HG02938 (cell line): ENCODE results near the gene NLRP6.

Experiments used
- ATAC-seq: cut with Tn5 transposase; IDR thresholded peaks from one replicate; pipeline ENCODE4 v1.9.1; 2021; ENCODE audit warnings: mild to moderate bottlenecking, moderate library complexity; ENCODE audit not compliant: unreplicated experiment

The NLRP6 gene

DNA sequence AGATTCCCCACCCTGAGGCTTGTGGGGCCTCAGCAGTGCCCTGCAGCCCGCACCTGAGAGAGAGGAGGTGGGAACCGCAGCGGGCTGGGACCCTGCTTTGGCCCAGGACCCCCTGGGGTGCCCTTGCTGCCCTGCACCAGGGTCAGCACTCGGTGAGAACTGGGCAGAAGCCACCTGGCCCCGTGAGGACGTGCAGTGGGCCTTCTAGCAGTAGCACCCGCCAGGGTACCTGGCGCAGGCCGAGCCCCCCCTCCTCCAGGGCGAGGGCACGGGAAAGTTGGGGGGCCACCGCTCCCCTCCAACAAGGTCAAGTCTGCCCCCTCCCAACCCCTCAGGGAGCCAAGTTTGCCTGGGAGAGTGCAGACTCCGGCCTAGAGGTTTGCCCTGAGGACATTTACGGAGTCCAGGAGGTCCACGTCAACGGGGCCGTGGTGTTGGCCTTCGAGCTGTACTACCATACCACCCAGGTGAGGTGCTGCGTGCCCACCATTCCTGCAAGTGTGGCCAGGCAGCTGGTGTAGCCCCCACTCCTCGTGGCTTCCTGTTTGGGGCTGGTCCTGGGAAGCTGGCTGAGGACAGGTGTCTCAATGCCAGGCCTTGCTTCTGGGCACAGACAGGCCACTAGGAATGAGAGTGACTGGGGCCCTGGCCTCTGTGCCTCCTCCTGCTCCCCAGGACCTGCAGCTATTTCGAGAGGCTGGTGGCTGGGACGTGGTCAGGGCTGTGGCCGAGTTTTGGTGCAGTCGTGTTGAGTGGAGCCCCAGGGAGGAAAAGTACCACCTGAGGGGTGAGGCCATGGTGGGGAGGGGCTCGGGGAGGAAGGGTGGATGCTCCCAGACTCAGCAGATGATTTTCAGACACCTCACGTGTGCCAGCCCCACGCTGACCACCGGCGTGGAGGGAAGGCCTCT, 14.3 kb downstream of the NLRP6 start:
- ATAC-seq, result no peak

GRCh38 chr11:293271-293851, 15.2 kb downstream of the NLRP6 start:
- no peak for ATAC-seq

GRCh38 chr11:293852-294661, 15.8 kb downstream of the NLRP6 start:
- ATAC-seq, result no peak

DNA sequence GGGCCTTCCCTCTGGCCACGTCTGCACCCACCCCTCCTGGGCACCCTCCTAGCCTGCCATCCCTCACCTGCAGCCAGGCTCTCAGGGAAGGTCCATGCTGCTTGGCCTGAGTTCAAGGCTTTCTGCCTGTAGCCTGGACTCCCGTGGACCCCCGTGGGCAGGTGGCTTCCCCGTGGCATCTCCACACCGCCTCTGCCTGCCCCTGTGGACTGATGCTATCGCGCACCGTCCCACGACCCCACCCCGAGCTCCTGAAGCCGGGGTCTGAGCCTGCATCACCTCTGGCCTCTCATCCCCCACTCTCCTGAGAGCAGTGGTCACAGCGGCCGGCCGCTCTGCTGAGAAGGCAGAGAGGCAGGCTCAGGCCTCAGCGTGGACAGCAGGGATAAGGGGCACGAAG, 16.6 kb downstream of the NLRP6 start:
- ATAC-seq, result no peak

DNA sequence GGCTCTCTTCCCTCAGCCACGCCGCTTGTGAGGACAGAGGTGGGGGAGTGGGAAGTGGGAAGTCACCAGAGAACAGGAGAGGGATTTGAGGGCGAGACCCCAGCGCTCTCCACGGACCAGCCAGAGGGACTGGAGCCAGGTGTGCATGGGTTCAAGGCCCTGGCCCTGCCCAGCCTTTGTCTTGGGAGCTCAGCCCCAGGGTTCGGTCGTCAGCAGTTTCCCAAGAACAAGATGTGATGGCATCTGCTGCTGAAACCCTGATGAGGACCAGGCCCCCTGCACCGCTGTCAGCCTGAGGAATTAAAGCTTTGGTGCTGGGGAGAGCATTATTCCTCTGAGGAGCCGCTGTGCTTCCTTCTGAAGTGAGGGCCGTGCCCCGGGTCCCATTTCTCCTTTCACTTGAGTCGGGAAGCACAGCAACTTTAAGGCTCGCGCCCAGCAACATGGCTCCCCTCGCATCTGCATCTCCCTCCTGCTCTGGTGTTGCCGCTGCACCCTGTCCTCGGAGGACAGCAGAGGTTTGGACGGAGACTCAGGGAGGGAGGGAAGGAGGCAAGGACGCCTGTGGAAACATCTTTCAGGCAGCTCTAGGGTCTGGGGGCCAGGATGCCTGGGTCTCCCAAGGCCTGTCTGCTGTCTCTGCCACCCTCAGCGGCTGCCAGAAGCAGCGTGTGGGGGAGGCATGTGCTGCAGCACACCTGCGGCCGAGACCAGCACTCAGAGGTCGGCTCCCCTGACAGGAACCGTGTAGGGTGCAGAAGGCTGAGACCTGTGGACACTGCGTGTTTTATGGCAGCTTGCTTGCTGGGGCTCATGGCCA, 17.4 kb downstream of the NLRP6 start:
- no peak for ATAC-seq

DNA sequence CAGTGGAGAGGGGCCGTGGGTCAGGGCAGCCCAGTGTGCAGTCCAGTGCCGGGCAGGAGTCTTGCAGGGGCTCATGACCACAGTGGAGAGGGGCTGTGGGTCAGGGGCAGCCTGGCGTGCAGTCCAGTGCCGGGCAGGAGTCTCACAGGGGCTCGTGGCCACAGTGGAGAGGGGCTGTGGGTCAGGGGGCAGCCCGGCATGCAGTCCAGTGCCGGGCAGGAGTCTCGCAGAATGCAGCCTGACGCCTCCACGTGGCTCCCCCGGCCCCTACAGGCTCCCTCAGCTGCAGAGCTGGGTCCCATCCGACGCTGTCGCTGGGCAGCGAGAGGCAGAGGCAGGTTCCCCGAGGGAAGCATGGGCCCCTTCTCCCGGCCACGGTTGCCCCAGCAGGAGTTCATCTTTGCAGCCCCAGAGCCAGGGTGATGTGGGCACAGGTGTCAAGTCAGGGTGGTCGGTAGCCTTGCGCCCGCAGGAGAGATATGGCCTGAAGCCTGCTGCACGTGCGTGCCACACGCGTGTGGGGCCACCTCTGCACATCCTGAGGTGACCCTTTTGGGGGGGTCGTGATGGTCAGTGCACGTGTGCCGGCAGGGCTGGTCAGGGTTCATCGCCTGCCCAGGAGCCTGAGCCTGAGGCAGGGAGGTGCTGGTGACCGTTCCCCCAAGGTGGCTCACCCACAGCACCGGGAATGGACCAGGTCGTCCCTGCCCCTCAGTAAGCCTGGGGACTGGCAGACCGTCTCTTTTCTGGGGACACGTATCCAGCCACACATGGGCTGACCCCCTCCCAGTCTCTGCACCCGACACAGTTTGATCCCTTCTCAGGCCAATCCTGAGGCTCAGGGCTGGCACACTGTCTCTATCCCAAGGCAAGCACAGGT, 18.2 kb downstream of the NLRP6 start:
- ATAC-seq, result no peak

DNA sequence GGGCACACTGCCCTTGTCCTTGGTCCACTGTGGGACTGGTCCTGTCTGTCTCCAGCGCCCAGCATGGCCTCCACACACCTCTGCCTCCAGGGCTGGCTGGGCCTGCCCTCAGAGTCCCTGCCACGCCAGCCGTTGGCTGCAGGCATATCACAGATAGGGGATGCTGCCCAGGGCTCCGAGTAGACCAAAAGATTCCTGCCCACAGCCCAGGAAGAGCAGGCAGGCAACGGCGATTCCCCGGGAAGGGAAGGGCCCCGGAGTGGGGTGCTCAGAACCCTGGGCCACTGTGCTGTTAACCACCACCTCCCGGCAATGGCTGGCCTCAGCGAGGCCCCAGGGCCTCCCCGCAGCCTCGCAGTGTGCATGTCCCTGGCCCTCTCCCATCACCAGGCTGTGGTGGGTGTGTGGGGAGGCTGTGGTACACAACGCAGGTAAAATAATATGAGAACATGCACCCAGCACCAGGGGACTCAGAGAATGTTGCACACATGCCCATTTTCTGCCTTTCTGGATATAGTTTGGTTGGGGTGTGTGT, 18.9 kb downstream of the NLRP6 start:
- no peak for ATAC-seq

GRCh38 chr11:297586-298405, 19.6 kb downstream of the NLRP6 start:
- ATAC-seq, result no peak

DNA sequence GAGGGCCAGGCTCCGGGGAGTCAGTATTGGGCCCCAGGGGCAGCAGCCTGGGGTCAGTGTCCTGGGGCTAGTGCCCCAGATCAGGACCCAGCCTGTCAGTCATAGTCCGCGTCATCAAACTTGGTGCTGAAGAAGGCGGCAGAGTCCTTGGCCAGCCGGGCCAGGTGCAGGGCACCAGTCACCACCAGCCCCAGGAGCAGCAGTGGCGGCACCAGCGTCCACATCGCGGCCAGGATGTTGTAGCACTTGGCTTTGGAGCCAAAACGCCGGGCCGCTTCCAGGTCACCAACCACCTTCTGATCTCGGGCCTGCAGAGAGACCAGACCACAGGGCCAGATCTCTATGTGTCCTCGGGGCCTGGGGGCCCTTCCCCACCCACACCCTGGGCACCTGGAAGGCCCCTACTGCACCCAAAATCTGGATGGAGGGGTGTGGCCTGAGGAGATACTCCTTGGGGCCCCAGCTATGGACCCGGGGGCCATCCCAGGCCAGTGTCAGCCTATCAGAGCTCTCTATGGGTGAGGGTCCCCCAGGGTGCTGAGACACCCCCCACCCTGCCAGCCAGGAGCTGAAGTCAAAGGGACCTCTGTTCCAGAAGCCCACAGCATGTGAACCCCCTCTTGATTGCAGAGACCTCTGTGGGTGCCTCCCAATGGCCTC, 20.3 kb downstream of the NLRP6 start:
- no peak for ATAC-seq

- no peak for ATAC-seq
Measured at GRCh38 chr11:299081-299891, 21.1 kb downstream of the NLRP6 start, which contains the start of gene IFITM5. TSS of gene IFITM5 (minus strand) at chr11:299526. CDS start at chr11:299490, 36 bp downstream.

DNA sequence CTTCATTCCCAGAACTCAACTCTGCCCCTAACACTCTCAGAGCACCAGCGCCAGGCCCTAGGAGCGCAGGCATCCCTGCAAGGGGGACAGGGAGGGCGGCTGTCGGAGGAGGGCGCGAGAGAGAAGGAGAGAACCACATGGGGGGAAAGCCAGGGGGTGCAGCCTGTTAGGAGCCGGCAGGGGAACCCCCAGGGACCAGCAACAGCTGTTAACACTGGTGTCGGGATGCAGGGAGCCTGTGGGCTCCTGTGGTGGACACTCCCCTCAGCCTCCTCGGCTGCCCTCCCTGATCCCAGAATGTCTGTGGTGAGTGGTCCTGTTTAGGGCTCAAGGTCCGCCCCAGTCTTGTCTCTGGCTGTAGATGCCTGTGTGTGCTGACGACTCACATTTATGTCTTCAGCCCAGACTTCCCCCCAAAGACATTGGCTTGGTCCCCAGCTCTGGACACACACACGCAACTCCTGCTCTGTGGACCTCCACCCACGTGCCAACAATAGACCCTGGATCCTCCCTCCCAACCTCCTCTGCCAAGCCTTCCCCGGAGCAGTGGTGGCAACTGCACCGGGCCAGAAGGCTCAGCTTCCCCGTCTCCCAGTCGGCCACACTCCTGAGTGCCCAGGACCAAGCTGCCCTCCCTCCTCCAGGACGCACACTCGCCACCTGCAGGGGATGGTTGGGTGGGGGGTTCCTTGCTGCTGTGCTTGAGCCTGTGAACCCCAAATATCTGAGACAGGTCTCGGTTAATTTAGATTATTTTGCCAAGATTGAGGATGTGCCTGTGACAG, 21.9 kb downstream of the NLRP6 start:
- ATAC-seq, result no peak

GRCh38 chr11:303363-303762, 25.2 kb downstream of the NLRP6 start:
- ATAC-seq, result no peak

GRCh38 chr11:304061-304506, 25.9 kb downstream of the NLRP6 start:
- ATAC-seq, result no peak

DNA sequence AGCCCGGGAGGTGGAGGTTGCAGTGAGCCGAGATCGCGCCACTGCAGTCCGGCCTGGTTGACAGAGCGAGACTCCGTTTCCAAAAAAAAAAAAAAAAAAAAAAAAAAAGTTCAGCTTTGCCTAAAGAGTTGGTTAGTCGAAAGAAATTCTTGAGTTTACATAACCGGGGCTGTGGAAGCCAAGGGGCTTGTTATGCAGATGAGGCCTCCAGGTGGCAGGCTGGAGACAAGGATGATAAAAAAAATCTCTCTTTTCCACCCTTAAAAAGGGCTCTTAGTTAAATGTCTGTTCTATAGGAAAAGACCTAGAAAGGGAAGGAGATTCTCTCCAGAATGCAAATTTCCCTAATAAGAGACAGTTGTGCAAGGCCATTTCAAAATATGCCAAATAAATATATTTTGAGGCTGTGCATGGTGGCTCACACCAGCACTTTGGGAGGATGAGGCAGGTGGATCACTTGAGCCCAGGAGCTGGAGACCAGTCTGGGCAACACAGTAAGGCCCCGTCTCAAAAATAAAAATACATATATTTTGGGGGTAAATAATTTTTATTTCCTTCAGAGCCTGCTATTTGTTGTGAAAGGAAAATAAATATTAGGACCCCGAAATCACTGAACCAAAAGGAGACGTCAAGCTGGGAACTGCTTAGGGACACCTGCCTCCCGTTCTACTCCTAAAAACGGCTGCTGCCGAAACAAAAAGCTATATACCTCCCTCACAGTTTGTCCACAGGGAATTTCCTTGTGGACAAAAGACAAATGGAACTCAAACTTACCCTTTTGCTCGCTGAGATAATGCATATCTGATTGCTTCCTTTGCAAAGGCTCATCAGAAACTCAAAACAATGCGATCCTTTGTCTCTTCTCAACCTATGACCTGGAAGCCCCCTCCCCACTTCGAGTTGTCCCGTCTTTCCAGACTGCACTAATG, 27.0 kb downstream of the NLRP6 start:
- no peak for ATAC-seq

DNA sequence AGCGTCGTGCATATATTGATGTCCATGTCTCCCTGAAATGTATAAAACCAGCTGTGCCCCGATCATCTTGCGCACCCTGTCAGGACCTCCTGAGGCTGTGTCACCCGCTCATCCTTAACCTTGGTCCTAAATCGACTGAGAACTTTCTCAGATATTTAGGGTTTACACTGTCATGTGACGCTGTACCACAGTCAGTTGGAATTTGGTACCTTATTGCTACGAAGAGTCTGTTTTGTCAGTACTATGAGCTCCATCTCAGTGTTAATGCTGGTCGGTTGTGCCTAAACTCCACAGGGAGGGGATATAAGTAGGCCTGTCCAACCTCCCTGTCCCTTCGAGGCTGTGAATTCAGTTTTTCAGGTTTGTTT, 27.6 kb downstream of the NLRP6 start:
- no peak for ATAC-seq
